NB4 (cell line): Measurements from ENCODE around the gene CFD.

Experiments used
- DNase-seq: peaks from one replicate; pipeline ENCODE4 v3.0.0; 2010; ENCODE audit warnings: low read depth
- H3K4me3 ChIP-seq: one replicate; pipeline ENCODE4 v1.5.1; 2011; ENCODE audit warnings: mild to moderate bottlenecking, low read depth, low read length, moderate library complexity
- MAX ChIP-seq: IDR thresholded peaks from 2 replicates; pipeline ENCODE4 v1.6.1; 2011; ENCODE audit warnings: low read depth, low read length
- MYC ChIP-seq: IDR thresholded peaks from 2 replicates; pipeline ENCODE4 v1.6.1; 2011; ENCODE audit warnings: low read depth, low read length
- POLR2A ChIP-seq: IDR thresholded peaks from 2 replicates; pipeline ENCODE4 v1.6.1; 2011; ENCODE audit warnings: mild to moderate bottlenecking; ENCODE audit not compliant: insufficient read length; ENCODE audit errors: extremely low read depth
- TF ChIP-seq, protein P1 (sequence below): IDR thresholded peaks from one replicate; pipeline ENCODE4 v1.5.1; 2012; ENCODE audit warnings: low read depth, low read length

The CFD gene

DNA sequence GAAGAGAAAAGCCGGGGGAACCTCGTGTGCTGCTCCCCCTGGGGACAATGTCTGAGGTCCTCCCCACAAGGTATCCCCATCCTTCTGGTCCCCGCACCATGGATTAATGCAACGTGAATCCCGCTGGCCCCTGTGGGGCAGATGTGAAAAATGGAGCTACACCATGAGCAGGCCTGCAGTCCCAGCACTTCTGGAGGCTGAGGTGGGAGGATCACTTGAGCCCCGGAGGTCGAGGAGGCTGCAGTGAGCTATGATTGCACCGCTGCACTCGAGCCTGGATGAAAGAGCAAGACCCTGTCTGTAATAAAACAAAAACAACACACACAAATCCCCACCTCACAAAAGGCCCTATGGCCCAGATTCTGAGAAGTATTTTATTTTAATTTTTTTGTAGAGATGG lies 1.2 kb upstream of the CFD start:
- no peak overlapping the region for H3K4me3 ChIP-seq
- TF ChIP-seq POLR2A = no peak
- no peak for DNase-seq

- TF ChIP-seq, protein P1, sequence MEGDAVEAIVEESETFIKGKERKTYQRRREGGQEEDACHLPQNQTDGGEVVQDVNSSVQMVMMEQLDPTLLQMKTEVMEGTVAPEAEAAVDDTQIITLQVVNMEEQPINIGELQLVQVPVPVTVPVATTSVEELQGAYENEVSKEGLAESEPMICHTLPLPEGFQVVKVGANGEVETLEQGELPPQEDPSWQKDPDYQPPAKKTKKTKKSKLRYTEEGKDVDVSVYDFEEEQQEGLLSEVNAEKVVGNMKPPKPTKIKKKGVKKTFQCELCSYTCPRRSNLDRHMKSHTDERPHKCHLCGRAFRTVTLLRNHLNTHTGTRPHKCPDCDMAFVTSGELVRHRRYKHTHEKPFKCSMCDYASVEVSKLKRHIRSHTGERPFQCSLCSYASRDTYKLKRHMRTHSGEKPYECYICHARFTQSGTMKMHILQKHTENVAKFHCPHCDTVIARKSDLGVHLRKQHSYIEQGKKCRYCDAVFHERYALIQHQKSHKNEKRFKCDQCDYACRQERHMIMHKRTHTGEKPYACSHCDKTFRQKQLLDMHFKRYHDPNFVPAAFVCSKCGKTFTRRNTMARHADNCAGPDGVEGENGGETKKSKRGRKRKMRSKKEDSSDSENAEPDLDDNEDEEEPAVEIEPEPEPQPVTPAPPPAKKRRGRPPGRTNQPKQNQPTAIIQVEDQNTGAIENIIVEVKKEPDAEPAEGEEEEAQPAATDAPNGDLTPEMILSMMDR = no peak
- no peak for TF ChIP-seq MAX
- TF ChIP-seq MYC = no peak
- TF ChIP-seq POLR2A = no peak
- H3K4me3 ChIP-seq = no peak overlapping the region
- DNase-seq = no peak
These were observed 1.8 kb downstream of the CFD start for GRCh38 chr19:861141-861755.

DNA sequence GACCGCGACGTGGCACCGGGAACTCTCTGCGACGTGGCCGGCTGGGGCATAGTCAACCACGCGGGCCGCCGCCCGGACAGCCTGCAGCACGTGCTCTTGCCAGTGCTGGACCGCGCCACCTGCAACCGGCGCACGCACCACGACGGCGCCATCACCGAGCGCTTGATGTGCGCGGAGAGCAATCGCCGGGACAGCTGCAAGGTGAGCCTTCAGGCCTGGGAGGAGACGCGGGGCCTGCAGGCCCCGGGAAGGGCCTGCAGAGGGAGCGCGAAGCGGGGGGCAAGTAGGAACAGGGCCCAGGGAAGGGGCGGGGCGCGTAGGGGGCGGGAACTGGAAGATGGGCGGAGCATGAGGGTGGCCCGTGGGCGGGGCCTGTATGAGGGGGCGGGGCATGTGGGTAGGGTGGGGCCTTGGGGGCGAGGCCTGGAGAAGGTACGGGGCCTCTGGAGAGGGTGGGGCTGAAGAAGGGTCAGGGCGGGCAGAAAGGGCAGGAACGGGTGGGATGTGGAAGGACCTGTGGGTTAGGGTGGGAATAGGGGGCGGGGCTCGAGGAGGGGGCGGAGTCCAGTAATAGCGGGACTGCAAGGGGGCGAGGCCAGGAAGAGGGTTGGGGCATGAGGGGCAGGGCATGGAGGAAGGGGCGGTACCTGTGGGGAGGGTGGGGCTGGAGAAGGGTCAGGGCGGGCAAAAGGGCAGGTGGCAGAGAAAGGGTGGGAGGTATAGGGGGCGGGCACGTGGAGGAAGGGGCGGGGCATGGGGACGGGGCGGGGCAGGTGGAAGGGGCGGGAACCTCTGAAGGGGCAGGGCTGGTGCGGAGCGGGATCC lies 2.5 kb downstream of the CFD start:
- TF ChIP-seq POLR2A = no peak
- TF ChIP-seq MAX = no peak
- TF ChIP-seq, protein P1 = no peak
- TF ChIP-seq MYC = no peak
- DNase-seq = peak; percentile 45
- H3K4me3 ChIP-seq = no peak overlapping the region

DNA sequence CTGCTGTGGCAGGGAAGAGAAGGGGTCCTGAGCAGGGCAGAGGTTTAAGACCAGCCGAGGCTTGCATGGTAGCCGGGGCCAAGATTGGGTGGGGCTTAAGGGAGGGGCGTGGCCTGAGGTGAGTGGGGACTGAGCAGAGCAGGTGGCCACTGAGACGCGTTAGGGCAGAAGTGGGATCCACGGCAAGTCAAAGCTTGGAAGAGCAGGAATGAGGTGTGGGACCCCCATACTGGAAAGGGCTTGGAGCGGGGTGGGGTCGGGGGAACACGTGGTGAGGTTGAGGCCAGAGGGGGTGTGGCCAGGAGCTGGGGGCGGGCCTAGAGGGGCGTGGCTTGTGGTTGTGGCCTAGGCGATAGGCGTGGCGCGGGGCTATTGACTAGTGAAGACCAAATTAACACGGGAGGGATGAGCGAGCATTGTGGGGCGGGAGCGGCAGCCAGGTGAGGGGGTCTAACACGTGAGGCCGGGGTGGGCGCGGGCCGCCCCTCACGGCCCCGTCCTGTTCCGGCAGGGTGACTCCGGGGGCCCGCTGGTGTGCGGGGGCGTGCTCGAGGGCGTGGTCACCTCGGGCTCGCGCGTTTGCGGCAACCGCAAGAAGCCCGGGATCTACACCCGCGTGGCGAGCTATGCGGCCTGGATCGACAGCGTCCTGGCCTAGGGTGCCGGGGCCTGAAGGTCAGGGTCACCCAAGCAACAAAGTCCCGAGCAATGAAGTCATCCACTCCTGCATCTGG lies 3.3 kb downstream of the CFD start:
- no peak overlapping the region for H3K4me3 ChIP-seq
- no peak for DNase-seq

GRCh38 chr19:863315-863620 lies 3.8 kb downstream of the CFD start:
- no peak for TF ChIP-seq MAX
- TF ChIP-seq POLR2A = no peak
- TF ChIP-seq, protein P1 = no peak
- no peak for TF ChIP-seq MYC
- H3K4me3 ChIP-seq = no peak overlapping the region

More for the DNA sequence above, 3.3 kb downstream of the CFD start:
- TF ChIP-seq MYC = no peak
- TF ChIP-seq, protein P1 = no peak
- TF ChIP-seq POLR2A = no peak
- TF ChIP-seq MAX = no peak

GRCh38 chr19:866769-867300 lies 7.4 kb downstream of the CFD start:
- no peak for DNase-seq
- no peak overlapping the region for H3K4me3 ChIP-seq
- TF ChIP-seq, protein P1 = no peak
- TF ChIP-seq MAX (no peak), MYC (no peak), POLR2A (no peak)

More at GRCh38 chr19:863315-863620, 3.8 kb downstream of the CFD start:
- no peak for DNase-seq
